Measurements from ENCODE around the gene DNM3. TPM values are rescaled to one million over a fixed set of nuclear protein-coding genes. Genes with fewer than 3 reads are reported as not detected.

DNM3 gene
- total and polyA plus RNA-seq, 2 experiments from 2014 or later: 5.2 to 12.2 TPM

DNA sequence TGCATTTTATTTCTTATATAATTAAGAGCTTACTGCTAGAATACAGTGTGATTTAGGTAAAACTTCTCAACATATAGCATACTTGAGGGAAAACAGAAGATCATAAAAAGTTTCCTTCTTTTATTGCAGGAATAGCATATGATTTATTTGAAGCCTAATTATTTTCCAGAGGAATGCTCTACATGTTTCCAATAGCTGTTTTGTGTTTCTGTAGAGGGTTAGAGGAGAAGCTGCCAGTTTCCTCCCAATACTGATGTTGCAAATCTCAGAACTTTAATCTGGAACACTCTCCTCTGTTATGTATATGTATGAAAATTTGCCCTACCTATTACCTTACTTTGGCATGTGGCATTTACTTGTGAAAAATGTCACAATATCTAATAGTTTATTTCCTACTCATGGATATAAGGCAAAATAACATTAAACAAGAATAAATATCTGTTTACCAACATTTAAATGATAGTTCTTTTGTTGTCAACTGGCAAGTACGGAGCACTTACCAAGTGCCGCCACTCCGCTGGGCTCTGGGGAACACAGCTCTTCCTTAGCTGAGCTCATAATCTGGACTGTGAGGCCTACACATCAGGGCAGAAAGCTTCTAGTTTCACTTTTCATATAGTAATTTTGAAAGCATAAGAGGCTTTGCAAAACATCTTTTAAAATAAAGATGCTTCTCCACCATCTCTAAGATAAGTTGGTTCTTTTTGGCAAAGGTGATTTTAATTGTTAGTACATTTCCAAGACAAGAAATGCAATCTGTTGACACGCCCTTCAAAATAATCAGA lies 339.4 kb downstream of the DNM3 start:
- no peaks in the 10 kb centered on the region for H4K20me1 ChIP-seq (replicated peaks; ENCODE audit: insufficient read depth)
- Mint-ChIP-seq H3K36me3 (ENCODE audit: low read depth) (no peaks in the 10 kb centered on the region), H3K27ac (peak overlapping the region; percentile 17; the same call in 1 of the 2 replicates), H3K9me3 (no peaks in the 10 kb centered on the region), H3K4me3 (no peak overlapping the region), H3K27me3 (ENCODE audit: insufficient read depth, low read depth, poor library complexity) (no peaks in the 10 kb centered on the region), H3K4me1 (peaks cover 30% of the 10 kb centered on the region)
- no peak overlapping the region for H3K4me2 ChIP-seq
- no peaks in the 10 kb centered on the region for H3F3A ChIP-seq (replicated peaks; ENCODE audit: low read depth)
- no peaks in the 10 kb centered on the region for H3K36me3 ChIP-seq (ENCODE audit: insufficient read depth)
- H3K27me3 ChIP-seq (ENCODE audit: insufficient read depth): no peaks in the 10 kb centered on the region
- DNase-seq (ENCODE audit: low spot score): peak; percentile 17
- H2AFZ ChIP-seq: no peak overlapping the region
- no peaks in the 10 kb centered on the region for H3K9me2 ChIP-seq (ENCODE audit: insufficient read depth)
- H3K4me1 ChIP-seq (ENCODE audit: insufficient read depth): peaks cover 36% of the 10 kb centered on the region
- H3K4me3 ChIP-seq: no peak overlapping the region
- no peaks in the 10 kb centered on the region for H3K79me2 ChIP-seq (replicated peaks; ENCODE audit: insufficient read depth)
- no peak overlapping the region for H3K27ac ChIP-seq (ENCODE audit: low read depth)
- ATAC-seq: peak; percentile 59
- TF ChIP-seq EZH2phosphoT487 (IDR thresholded peaks at IDR 0.05; ENCODE audit: unreplicated experiment) (no peak), CREB1 (CRISPR knock-in tag; IDR thresholded peaks at IDR 0.05; ENCODE audit: low read depth) (no peak), POLR2AphosphoS5 (IDR thresholded peaks at IDR 0.05; ENCODE audit: low read depth) (no peak), STAT1 (IDR thresholded peaks at IDR 0.05; ENCODE audit: unreplicated experiment) (no peak), NANOG (IDR thresholded peaks at IDR 0.05; ENCODE audit: borderline replicate concordance) (no peak), JUNB (IDR thresholded peaks at IDR 0.05; ENCODE audit: unreplicated experiment) (no peak), CTCF (conservative IDR thresholded peaks at IDR 0.05; ENCODE audit: low read depth in 2 of 2) (no peak), ZNF331 (CRISPR knock-in tag; IDR thresholded peaks at IDR 0.05; ENCODE audit: low read depth) (no peak), EZH2 (IDR thresholded peaks at IDR 0.05; ENCODE audit: low read depth, unreplicated experiment) (no peak), ZNF114 (CRISPR knock-in tag; IDR thresholded peaks at IDR 0.05) (no peak), ZNF462 (CRISPR knock-in tag; IDR thresholded peaks at IDR 0.05) (no peak)
- TF ChIP-seq, protein P1, sequence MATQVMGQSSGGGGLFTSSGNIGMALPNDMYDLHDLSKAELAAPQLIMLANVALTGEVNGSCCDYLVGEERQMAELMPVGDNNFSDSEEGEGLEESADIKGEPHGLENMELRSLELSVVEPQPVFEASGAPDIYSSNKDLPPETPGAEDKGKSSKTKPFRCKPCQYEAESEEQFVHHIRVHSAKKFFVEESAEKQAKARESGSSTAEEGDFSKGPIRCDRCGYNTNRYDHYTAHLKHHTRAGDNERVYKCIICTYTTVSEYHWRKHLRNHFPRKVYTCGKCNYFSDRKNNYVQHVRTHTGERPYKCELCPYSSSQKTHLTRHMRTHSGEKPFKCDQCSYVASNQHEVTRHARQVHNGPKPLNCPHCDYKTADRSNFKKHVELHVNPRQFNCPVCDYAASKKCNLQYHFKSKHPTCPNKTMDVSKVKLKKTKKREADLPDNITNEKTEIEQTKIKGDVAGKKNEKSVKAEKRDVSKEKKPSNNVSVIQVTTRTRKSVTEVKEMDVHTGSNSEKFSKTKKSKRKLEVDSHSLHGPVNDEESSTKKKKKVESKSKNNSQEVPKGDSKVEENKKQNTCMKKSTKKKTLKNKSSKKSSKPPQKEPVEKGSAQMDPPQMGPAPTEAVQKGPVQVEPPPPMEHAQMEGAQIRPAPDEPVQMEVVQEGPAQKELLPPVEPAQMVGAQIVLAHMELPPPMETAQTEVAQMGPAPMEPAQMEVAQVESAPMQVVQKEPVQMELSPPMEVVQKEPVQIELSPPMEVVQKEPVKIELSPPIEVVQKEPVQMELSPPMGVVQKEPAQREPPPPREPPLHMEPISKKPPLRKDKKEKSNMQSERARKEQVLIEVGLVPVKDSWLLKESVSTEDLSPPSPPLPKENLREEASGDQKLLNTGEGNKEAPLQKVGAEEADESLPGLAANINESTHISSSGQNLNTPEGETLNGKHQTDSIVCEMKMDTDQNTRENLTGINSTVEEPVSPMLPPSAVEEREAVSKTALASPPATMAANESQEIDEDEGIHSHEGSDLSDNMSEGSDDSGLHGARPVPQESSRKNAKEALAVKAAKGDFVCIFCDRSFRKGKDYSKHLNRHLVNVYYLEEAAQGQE (IDR thresholded peaks at IDR 0.05; ENCODE audit: unreplicated experiment): no peak
- TF ChIP-seq, protein P2, sequence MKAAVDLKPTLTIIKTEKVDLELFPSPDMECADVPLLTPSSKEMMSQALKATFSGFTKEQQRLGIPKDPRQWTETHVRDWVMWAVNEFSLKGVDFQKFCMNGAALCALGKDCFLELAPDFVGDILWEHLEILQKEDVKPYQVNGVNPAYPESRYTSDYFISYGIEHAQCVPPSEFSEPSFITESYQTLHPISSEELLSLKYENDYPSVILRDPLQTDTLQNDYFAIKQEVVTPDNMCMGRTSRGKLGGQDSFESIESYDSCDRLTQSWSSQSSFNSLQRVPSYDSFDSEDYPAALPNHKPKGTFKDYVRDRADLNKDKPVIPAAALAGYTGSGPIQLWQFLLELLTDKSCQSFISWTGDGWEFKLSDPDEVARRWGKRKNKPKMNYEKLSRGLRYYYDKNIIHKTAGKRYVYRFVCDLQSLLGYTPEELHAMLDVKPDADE (IDR thresholded peaks at IDR 0.05): no peak
